Parathyroid adenoma (tissue), 2 donors: ENCODE data around the gene BRMS1.

ENCODE experiments used
- H2AFZ ChIP-seq: fragments of 300-600 bp; sonication (generic); one replicate; pipeline ENCODE4 v1.7.0; 2017; ENCODE audit warnings: antibody characterized with exemption, mild to moderate bottlenecking
- H3K27ac ChIP-seq: fragments of 300-600 bp; sonication (generic); one replicate; pipeline ENCODE4 v1.7.0; 2017
- H3K27me3 ChIP-seq: fragments of 300-600 bp; sonication (generic); one replicate; pipeline ENCODE4 v1.7.0; 2017; ENCODE audit warnings: low read length; ENCODE audit not compliant: control insufficient read depth, insufficient read depth
- H3K36me3 ChIP-seq: fragments of 300-600 bp; sonication (generic); one replicate; pipeline ENCODE4 v1.7.0; 2017; ENCODE audit warnings: low read length; ENCODE audit not compliant: control insufficient read depth, insufficient read depth
- H3K4me1 ChIP-seq: fragments of 300-600 bp; sonication (generic); one replicate; pipeline ENCODE4 v1.7.0; 2017; ENCODE audit warnings: control low read depth
- H3K4me2 ChIP-seq: fragments of 300-600 bp; sonication (generic); one replicate; pipeline ENCODE4 v1.7.0; 2017; ENCODE audit warnings: low read length
- H3K4me3 ChIP-seq: fragments of 300-600 bp; sonication (generic); one replicate; pipeline ENCODE4 v1.7.0; 2017; ENCODE audit warnings: low read depth, low read length
- H3K79me2 ChIP-seq: fragments of 300-600 bp; sonication (generic); one replicate; pipeline ENCODE4 v1.7.0; 2017; ENCODE audit warnings: control low read depth
- H3K9ac ChIP-seq: fragments of 300-600 bp; sonication (generic); one replicate; pipeline ENCODE4 v1.7.0; 2017; ENCODE audit warnings: mild to moderate bottlenecking
- H3K9me3 ChIP-seq: fragments of 300-600 bp; sonication (generic); one replicate; pipeline ENCODE4 v1.7.0; 2017; ENCODE audit warnings: low read length; ENCODE audit not compliant: control insufficient read depth
- TF ChIP-seq, protein P1 (sequence below): fragments of 300-600 bp; sonication (generic); IDR thresholded peaks from one replicate; pipeline ENCODE4 v1.7.0; 2017; ENCODE audit warnings: antibody characterized with exemption, mild to moderate bottlenecking
- donor health status: primary hyperparathyroidism.

Gene BRMS1

DNA sequence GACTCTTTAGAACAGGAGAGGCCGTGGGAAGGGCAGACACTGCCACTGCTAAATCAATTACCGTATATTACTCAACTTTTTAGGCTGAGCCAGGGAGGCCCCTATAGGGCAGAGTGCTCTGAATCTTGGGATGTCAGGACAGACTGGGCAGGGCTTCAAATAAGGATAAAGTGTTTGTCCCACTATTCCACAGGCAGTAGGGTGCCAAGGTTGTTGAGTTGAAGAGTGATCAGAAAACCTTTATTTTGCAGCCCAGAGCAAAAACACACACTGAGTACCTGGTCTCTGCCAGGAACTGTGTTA, 4.1 kb upstream of the BRMS1 start:
- H3K4me1 ChIP-seq, result peaks cover 6% of the 10 kb centered on the region
- H3K9ac ChIP-seq, result no peak overlapping the region

DNA sequence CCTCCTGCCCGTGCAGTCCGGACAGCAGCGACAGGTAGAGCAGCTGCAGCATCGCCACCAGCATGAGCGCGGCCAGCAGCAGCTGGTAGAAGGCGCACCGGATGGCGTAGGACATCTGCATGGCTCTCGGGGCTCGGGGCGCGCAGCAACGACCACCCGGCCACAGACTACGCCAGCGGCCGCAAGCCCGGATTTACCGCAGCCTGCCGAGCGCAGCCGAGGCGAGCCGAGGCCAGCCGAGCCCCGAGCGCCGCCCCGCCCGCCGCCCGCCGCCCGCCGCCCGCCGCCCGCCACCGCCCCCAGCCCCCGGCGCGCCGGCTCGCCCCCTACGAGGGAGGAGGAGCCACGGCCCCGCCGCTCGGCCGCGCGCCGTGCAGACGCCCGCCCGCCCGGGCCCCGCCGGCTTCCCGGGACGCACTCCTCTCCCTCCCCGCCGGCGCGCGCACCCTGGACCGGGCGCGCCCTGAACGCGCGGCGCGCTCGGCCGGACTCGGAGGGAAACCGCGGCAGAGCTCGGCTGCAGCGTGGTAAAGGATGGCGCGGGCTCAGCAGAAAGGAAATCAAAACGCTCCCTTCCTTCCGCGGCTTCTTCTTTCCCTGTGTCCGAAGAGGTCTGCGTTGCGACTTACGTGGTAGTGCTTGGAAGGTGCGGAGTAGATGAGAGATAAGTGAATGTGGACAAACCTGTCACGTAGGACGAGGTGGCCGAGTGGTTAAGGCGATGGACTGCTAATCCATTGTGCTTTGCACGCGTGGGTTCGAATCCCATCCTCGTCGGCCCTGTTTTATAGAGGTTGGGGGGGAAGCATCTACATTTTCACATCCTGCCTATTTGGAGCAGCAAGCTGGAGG, 2.7 kb upstream of the BRMS1 start, which contains the start of gene B4GAT1:
B4GAT1 (minus strand) TSS at position 205 of the 852 bp plus-strand sequence; CDS start at position 121, 84 bp downstream.
- peaks cover 9% of the 10 kb centered on the region for H3K79me2 ChIP-seq
- peak within 1 kb of the TSS; percentile 84 for H3K4me3 ChIP-seq
- peak within 1 kb of the TSS; percentile 97 for H3K4me2 ChIP-seq
- no peak within 1 kb of the TSS for H3K9ac ChIP-seq
- H3K27me3 ChIP-seq, result no peaks in the 10 kb centered on the region
- no peaks in the 10 kb centered on the region for H3K9me3 ChIP-seq
- H3K36me3 ChIP-seq, result no peaks in the 10 kb centered on the region
- peak within 1 kb of the TSS; percentile 77 for H2AFZ ChIP-seq
- peak within 1 kb of the TSS; percentile 77 for H3K27ac ChIP-seq
- H3K4me1 ChIP-seq, result peaks cover 6% of the 10 kb centered on the region
- TF ChIP-seq, protein P1, sequence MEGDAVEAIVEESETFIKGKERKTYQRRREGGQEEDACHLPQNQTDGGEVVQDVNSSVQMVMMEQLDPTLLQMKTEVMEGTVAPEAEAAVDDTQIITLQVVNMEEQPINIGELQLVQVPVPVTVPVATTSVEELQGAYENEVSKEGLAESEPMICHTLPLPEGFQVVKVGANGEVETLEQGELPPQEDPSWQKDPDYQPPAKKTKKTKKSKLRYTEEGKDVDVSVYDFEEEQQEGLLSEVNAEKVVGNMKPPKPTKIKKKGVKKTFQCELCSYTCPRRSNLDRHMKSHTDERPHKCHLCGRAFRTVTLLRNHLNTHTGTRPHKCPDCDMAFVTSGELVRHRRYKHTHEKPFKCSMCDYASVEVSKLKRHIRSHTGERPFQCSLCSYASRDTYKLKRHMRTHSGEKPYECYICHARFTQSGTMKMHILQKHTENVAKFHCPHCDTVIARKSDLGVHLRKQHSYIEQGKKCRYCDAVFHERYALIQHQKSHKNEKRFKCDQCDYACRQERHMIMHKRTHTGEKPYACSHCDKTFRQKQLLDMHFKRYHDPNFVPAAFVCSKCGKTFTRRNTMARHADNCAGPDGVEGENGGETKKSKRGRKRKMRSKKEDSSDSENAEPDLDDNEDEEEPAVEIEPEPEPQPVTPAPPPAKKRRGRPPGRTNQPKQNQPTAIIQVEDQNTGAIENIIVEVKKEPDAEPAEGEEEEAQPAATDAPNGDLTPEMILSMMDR, result no peak

More for the DNA sequence above, 4.1 kb upstream of the BRMS1 start:
- Histone ChIP-seq H3K79me2 (peaks cover 9% of the 10 kb centered on the region), H3K4me2 (no peak overlapping the region), H3K4me3 (no peak overlapping the region), H3K27ac (no peak overlapping the region), H2AFZ (no peak overlapping the region), H3K27me3 (no peaks in the 10 kb centered on the region), H3K36me3 (no peaks in the 10 kb centered on the region), H3K9me3 (no peaks in the 10 kb centered on the region)
- TF ChIP-seq, protein P1, result no peak

GRCh38 chr11:66346476-66347424, 1.8 kb upstream of the BRMS1 start:
- Histone ChIP-seq H3K79me2 (peaks cover 9% of the 10 kb centered on the region), H3K27me3 (no peaks in the 10 kb centered on the region), H2AFZ (peak overlapping the region; percentile 35), H3K9me3 (no peaks in the 10 kb centered on the region), H3K4me2 (peak overlapping the region; percentile 97), H3K9ac (no peak overlapping the region), H3K4me3 (peak overlapping the region; percentile 84), H3K27ac (peak overlapping the region; percentile 77), H3K36me3 (no peaks in the 10 kb centered on the region), H3K4me1 (peaks cover 6% of the 10 kb centered on the region)
- TF ChIP-seq, protein P1, result no peak

- peak overlapping the region; percentile 84 for H3K27ac ChIP-seq
- peaks cover 9% of the 10 kb centered on the region for H3K79me2 ChIP-seq
- peak overlapping the region; percentile 89 for H2AFZ ChIP-seq
- TF ChIP-seq, protein P1, result no peak
- peak overlapping the region; percentile 97 for H3K4me2 ChIP-seq
- peak overlapping the region; percentile 19 for H3K9ac ChIP-seq
- no peaks in the 10 kb centered on the region for H3K9me3 ChIP-seq
- H3K4me3 ChIP-seq, result peak overlapping the region; percentile 79
- H3K36me3 ChIP-seq, result no peaks in the 10 kb centered on the region
- no peaks in the 10 kb centered on the region for H3K27me3 ChIP-seq
- peaks cover 6% of the 10 kb centered on the region for H3K4me1 ChIP-seq
Measured at GRCh38 chr11:66345316-66345649, 379 bp upstream of the BRMS1 start.
